DMS153 (cell line): ENCODE results near the gene ADAMTS4.

Experiments used
- DNase-seq: peaks from one replicate; lab custom pipeline; 2025; lab: John Stamatoyannopoulos, UW

The ADAMTS4 gene

DNA sequence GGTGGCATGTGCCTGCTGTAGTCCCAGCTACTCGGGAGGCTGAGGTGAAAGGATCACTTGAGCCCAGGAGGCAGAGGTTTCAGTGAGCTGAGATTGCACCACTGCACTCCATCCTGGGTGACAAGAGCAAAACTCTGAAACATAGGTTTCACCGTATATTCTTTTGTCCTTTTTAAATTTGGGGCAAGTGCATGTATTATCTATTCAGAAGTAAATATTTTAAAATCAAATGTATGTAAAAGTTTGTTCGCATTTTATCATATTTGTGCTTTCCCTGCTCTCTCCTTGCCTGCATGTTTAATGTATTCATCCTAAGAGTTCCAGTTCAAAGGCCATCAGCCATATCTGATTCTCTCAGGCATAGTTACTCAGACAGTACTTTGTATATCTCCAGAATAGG is 53.0 kb downstream of the ADAMTS4 start:
- no peak for DNase-seq

DNA sequence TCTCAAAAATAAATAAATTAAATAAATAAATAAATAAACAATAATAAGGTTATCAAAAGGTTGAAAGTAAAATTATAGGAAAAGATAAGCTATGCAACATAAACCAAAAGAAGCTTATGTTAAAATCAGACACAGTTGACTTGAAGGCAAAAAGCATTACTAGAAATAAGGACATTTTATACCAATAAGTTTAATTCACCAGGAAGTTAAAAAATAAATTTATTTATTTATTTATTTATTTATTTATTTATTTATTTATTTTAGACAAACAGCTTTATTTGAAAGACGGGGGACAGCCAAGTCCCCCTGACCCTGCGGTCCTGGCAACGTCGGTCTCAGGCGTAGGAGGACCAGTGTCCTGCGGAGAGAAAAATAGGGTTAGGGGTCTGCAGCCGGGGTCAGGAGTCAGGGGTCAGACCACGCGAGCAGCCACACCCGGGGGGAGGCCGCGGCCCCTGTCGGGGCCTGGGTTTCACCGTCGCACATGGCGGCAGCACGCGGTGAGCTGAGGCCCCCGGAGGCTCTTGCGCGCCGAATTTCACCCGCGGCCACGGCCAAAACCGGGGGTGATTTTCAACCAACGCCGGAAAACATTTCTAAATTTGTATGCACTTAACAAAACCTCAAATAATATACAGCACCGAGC is 58.0 kb downstream of the ADAMTS4 start:
- no peak for DNase-seq

- no peak for DNase-seq
These were observed 59.1 kb downstream of the ADAMTS4 start for GRCh38 chr1:161139766-161140165.

DNA sequence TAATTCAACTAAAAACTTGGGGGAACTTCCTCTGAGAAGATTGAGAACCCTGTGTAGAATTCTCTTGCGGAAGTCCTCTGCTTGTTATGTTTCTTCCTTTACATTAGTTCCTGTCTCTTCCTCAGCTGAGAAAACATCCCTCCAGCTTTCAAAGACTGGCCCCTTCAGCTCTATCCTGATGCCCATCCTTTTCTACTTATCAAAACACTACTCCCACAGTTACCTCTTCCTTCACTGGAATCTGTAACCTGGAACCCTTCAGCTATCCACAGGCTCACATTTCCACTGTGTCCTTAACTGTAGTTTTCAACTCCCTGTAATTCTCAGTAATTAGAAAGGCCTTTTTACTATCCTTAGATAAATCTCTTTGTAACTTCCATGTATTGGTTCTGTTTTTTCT is 60.4 kb downstream of the ADAMTS4 start:
- DNase-seq, result no peak

DNA sequence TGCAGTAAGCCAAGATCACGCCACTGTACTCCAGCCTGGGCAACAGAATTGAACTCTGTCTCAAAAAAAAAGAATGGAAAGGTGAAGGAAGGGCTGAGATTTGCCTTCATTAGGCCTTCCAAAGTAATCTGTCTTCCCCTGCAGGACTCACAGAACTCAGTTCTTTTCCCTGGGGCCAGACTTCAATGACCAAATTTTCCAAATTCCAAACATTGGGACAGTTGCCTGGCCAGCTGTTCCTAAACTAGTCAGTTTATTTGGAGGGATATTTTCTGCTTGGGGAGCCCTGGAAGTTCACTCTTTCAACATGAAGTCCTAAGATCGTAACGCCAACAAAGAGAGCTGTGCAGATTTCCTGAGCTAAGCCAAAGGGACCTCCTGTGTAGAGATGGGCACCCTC is 61.0 kb downstream of the ADAMTS4 start:
- DNase-seq, result no peak
